Motor neuron (in vitro differentiated cells): ENCODE data around the gene CNOT8. TPM values are rescaled to one million over a fixed set of nuclear protein-coding genes. Genes with fewer than 3 reads are reported as not detected.
A peak's percentile ranks its signal among the peaks of the same experiment; 100 is the strongest.

Experiments used
- ATAC-seq, 8 experiments: fragments of 200-7000 bp; cut with Tn5 transposase; replicated peaks in 6 of 8; 2 replicates each; pipeline ENCODE4 v1.8.0; 2021; ENCODE audit warnings: mild to moderate bottlenecking in 8 of 8, moderate library complexity in 8 of 8
- H3K27ac ChIP-seq, 2 donors: fragments of 250-450 bp; sonication (Bioruptor Pico); 2 replicates each; pipeline ENCODE4 v1.9.0; 2021; ENCODE audit warnings: antibody characterized with exemption in 2 of 2, mild to moderate bottlenecking in 2 of 2, moderate library complexity in 1 of 2
- H3K4me1 ChIP-seq, 2 donors: fragments of 250-450 bp; sonication (Bioruptor Pico); replicated peaks in 1 of 2; 2 replicates each; pipeline ENCODE4 v1.6.1; 2021; ENCODE audit warnings: antibody characterized with exemption in 2 of 2, mild to moderate bottlenecking in 2 of 2, moderate library complexity in 1 of 2
- H3K4me3 ChIP-seq, 5 donors: fragments of 250-450 bp; sonication (Bioruptor Pico); 2 replicates each; pipeline ENCODE4 v1.9.0; 2021; ENCODE audit warnings: antibody characterized with exemption in 5 of 5, mild to moderate bottlenecking in 5 of 5, moderate library complexity in 4 of 5
- WGBS, 10 experiments: fragments of 450-650 bp; shearing (Covaris generic); methylation state at CpG; one replicate each; pipeline ENCODE4 v1.0.0; 2022; 5-methylcytosine and 5-hydroxymethylcytosine counted together
- in situ Hi-C, 9 experiments: fragments of 400-800 bp; cut with MboI; loops; one replicate each; pipeline ENCODE4 v1.15.0; 2021; ENCODE audit warnings: low sequenced_read_pairs in 9 of 9, low pct_unique_long_range_greater_than_20kb in 2 of 9; ENCODE audit not compliant: unreplicated experiment in 9 of 9
- total RNA-seq, 8 experiments: library from RNA; unstranded; fragments of 300-600 nt; gene quantifications; 2 replicates each; pipeline versions ENCODE4 v1.2.3 to v1.2.4, GENCODE V29; 2022

CNOT8 gene
- total RNA-seq, 8 experiments from 2014 or later = 39.3 to 60.2 (median 43.0) TPM

DNA sequence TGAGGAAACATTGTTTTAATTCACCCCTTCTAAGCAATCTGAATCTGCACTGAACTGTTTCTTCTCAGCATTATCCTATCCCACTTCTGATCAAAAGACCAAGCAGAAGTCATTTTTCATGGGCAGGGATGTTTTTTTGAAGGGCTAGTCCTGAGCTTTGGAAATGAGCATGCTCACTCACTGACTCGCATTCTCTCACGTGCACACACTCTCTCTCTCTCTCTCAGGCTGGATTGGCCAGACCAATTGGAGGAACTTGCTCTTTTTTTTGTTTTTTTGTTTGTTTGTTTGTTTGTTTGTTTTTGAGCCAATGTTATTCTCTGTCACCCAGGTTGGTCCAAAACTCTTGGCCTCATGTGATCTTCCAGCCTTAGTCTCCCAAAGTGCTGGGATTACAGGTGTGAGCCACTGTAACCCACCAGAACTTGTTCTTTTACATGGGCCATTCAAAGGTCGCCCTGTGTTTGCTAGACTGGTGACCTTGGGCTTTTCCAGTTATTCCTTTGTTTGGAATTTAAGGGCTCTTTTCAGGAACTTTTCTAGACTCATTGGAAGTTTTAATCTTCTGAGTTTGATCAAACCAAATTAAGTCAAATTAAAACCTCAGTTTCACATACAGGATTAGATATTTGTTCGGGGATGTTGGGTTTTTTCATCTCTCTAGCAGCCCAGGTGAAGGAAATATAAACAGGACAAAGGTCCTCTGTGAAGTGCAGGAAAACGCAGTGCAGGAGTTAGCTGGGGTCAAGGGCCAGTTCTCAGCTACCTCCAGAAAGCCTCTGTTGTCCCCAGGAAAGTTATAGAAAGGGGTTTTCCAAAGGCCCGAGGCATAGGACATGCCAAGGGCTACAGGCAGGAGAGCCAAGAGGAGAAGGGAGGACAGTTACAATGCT lies 21.2 kb upstream of the CNOT8 start:
- Histone ChIP-seq H3K4me3 (no peak overlapping the region), H3K27ac (no peak overlapping the region), H3K4me1 (peaks cover 0 to 4% of the 10 kb centered on the region in 2 donors)
- in situ Hi-C loops = no loop called here
- ATAC-seq = no peak
- WGBS, 10 experiments = 71 to 100% (median 90%) methylated on average over 2 to 6 of the region's 6 CpGs

DNA sequence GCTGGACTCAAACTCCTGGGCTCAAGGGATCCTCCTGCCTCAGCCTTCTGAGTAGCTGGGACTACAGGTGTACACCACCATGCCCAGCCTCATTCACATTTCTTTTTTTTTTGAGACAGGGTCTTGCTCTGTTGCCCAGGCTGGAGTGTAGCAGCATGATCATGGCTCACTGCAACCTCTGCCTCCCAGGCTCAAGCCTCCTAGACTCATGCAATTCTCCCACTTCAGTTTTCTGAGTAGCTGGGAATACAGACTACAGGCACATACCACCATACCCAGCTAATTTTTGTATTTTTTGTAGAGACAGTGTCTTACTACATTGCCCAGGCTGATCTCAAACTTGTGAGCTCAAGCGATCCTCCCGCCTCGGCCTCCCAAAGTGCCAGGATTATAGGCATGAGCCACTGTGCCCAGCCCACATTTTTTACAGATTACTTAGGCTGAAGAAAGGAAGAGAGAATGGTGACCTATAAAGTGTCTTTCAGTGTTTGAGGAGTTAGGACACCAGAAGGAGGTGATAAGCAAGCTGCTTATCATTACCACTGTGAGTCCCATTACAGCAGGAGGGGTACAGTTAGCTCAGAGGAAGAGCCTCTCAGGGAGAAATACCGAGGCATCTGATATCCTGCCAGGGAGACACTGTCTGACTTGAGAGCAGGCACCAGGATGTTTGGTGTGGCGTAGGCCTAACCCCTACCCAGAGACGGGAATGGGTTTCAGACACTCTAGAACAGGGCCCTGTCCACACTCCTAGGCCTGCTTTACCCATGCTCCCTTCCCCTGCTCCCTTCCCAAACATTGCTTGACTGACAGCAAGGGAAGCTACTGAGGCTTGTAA lies 17.8 kb upstream of the CNOT8 start:
- in situ Hi-C loops = no loop called here
- H3K27ac ChIP-seq = no peak overlapping the region
- H3K4me3 ChIP-seq = no peak overlapping the region
- ATAC-seq = no peak
- H3K4me1 ChIP-seq = no peaks in the 10 kb centered on the region
- 0 to 100% (median 86%) methylated on average over 1 to 4 of the region's 6 CpGs; no CpG with 5 or more reads in 3 of the 10 experiments for WGBS, 10 experiments

DNA sequence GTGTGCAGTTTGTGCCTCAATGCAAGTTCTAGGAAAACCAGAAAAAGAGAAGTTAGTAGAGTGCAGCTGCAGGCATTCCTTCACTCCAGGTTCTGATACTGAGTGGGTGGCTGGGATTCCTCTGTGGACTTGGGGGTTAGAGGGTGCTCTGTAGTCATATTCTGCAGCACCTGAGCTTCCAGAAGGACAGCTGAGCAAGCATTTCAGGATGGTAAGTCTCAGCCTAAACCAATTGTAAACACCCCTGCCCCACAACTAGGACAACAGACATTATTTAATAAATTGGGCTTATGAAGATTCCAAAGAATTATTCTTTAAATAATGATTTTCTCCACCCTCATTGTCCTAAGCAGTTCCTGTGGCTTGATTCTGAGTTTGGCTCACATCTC lies 17.2 kb upstream of the CNOT8 start:
- Histone ChIP-seq H3K4me1 (no peaks in the 10 kb centered on the region), H3K4me3 (no peak overlapping the region), H3K27ac (no peak overlapping the region)
- ATAC-seq = no peak
- in situ Hi-C loops = no loop called here

DNA sequence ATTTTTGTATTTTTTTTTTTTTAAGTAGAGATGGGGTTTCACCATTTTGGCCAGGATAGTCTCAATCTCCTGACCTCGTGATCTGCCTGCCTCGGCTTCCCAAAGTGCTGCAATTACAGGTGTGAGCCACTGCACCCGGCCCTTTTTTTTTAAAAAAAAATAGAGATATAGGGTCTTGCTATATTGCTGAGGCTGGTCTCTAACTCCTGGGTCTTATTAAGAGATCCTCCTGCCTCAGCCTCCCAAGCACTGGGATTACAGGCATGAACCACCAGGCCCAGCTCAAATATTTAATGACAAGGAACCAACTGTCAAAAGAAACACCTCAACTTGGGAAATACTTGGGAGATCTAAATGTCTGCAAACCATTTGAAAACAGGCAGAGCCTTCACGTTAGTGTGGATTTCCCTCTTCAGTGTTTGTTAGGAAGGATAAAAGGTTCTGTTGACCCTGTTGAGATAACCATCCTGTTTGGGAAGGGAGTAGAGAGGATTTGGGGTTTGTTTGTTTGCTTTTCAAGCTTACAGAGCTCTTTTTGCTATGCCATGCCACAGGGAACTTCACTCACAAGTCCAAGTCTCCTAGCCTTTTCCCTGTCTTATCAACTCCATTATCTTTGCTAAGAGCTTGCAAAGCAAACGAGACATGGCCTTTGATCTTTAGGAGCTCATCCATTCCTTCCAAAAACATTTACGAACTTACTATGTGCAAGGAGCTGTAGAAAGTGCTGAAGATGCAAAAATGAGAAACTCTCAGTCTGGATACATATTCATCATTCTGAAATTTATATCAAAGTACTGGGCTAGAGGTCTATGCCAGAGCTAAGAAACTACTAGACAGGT lies 15.5 kb upstream of the CNOT8 start:
- H3K27ac ChIP-seq = no peak overlapping the region
- WGBS, 10 experiments = 53 to 100% (median 81%) methylated on average over 1 to 6 of the region's 6 CpGs; no CpG with 5 or more reads in 1 of the 10 experiments

DNA sequence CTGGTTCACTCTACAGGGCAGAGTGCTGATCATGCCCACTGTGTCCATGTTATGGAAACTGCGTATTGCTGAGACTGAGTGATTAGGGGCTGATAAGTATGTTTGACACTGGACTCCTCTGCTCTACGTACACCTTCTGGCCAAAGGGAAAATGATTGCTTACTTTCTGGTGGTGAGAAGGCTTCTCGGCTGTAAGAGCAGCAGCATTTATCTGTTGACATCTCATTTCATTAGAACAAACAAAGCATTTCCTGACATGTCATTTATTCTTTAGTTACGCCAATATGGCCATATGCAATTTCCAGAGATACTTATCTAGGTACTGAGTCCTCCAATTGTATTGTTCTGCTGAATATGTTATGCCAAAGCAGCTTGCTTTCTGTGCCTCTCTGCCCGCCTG lies 13.6 kb upstream of the CNOT8 start:
- peak in 2 of 8 experiments; percentile 45 to 81 for ATAC-seq
- Histone ChIP-seq H3K4me3 (no peak overlapping the region), H3K4me1 (peaks cover 0 to 1% of the 10 kb centered on the region in 2 donors), H3K27ac (no peak overlapping the region)
- 78 to 100% (median 90%) methylated on average over 2 to 5 of the region's 5 CpGs; no CpG with 5 or more reads in 1 of the 10 experiments for WGBS, 10 experiments
- in situ Hi-C loops = no loop called here

More for the DNA sequence above, 15.5 kb upstream of the CNOT8 start:
- ATAC-seq = no peak
- in situ Hi-C loops = no loop called here
- Histone ChIP-seq H3K4me3 (no peak overlapping the region), H3K4me1 (no peaks in the 10 kb centered on the region)

DNA sequence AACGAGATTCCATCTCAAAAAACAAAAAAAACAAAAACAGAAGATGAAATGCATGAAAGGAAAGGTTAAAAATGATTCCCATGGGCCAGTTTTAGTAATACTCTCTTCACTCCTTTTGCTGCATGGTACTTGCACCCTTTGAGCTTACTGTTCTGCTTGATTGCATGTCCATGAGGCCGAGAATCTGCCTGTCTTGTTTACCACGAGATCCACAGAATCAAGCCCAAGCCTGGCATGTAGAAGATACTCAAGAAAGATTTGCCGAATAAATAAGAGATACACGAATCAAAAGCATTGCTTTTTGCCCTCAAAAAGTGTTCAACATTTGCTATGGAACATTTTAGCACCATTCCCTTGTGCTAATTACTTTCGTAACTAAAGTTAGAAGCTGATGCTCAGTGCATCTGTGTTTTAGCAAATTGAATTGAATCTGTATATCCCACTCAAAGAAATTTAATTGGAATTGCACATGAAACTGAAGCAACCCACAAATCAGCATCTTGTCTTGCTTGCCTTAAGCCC lies 9.1 kb upstream of the CNOT8 start:
- Histone ChIP-seq H3K4me3 (no peak overlapping the region), H3K27ac (no peak overlapping the region), H3K4me1 (peaks cover 6 to 14% of the 10 kb centered on the region in 2 donors)
- in situ Hi-C loops = no loop called here
- ATAC-seq = no peak
- WGBS, 10 experiments = 18 to 100% (median 79%) methylated on average over 1 to 6 of the region's 6 CpGs; no CpG with 5 or more reads in 1 of the 10 experiments

DNA sequence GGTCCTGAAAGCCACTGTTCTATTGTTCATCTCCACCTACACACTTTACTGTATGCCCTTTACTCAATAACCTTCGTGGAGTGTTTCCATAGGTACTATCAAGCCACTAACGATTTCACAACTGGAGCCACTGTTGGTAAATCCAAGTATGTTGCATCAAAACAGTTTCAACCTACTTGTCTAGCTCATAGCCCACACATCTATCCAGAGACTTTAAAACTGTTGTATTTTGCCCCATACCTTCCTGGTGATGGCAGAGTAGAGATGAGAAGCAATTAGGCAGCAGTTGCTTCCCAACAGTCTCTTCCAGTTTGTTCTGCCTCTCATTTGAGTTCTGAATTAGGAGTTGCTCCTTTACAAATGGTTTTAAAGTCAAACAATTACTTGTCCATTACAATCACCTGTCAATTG lies 8.6 kb upstream of the CNOT8 start:
- in situ Hi-C loops = no loop called here
- peak overlapping the region in 1 of 2 donors; percentile 54 for H3K27ac ChIP-seq
- H3K4me1 ChIP-seq = peaks cover 6 to 14% of the 10 kb centered on the region in 2 donors
- H3K4me3 ChIP-seq = peak overlapping the region in 3 of 5 donors; percentile 17 to 29 (median 28)
- ATAC-seq = peak; percentile 21 to 49 (median 41)
- 6 to 80% (median 52%) methylated on average over 1 to 2 of the region's 2 CpGs; no CpG with 5 or more reads in 4 of the 10 experiments for WGBS, 10 experiments

DNA sequence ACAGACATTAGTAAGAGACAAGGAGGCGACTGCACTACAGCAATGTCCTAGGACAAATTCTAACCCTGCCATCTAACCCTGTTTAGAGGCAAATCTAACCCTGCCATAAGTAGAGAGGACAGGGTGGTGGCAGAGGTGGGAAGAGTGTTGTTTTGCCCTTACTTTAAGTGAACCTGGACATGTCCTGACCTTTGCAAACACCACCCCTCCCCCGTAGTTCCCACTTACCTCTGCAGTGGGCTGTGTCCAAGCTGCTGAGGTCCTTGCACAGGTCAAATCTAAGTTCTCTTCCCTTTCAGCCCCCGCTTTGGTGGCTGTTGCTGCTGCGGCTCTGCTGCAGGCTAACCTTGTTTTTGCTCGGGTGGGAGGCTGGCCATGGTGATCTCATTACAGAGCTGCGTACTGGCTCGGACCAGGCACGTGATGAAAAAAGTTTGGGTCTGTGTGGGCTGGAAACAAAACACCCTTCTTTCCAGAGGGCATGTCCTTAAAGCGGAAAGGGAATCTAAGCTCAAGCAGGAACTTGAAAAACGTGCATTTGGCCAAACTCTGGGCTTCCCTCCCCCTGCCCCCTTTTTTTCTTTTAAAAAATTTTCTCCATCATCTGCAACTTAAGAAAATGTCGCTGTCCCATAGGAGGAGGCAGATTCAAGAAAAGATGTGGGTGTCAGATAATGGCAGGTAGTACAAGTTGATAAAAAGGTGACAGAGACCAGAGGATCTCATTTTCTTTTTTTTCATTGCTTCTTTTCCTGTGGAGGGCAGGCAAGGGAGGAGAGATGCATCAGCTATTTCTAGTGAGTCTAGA lies 8.0 kb upstream of the CNOT8 start, which contains the start of gene FAXDC2:
TSS of gene FAXDC2 (minus strand) at position 349 of the 808 bp plus-strand sequence. CDS start 12,425 bp downstream, outside the sequence.
- H3K27ac ChIP-seq = peak within 1 kb of the TSS in 1 of 2 donors; percentile 54
- WGBS, 10 experiments = 0 to 60% (median 14%) methylated on average over 1 to 9 of the region's 11 CpGs; no CpG with 5 or more reads in 1 of the 10 experiments
- in situ Hi-C loops = no loop called here
- peaks cover 6 to 14% of the 10 kb centered on the region in 2 donors for H3K4me1 ChIP-seq
- H3K4me3 ChIP-seq = peak within 1 kb of the TSS; percentile 6 to 29 (median 27)
- ATAC-seq = peak; percentile 95 to 98 (median 96)

DNA sequence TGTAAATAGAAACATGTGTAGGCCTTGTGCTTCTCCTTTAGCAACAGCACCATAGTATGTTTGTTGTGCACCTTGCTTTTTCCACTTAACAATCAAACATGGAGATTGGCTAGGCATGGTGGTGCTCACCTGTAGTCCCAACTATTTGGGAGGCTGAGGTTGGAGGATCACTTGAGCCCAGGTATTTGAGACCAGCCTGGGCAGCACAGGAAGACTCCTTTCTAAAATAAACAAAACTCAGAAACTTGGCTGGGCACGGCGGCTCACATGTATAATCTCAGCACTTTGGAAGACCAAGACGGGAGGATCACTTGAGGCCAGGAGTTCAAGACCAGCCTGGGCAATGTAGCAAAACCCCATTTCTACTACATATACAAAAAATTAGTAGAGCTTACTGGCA lies 7.1 kb upstream of the CNOT8 start:
- 83 to 100% (median 98%) methylated on average over 1 to 3 of the region's 3 CpGs; no CpG with 5 or more reads in 6 of the 10 experiments for WGBS, 10 experiments
- Histone ChIP-seq H3K4me3 (no peak overlapping the region), H3K4me1 (peaks cover 9 to 14% of the 10 kb centered on the region in 2 donors), H3K27ac (no peak overlapping the region)
- in situ Hi-C loops = no loop called here
- ATAC-seq = no peak

DNA sequence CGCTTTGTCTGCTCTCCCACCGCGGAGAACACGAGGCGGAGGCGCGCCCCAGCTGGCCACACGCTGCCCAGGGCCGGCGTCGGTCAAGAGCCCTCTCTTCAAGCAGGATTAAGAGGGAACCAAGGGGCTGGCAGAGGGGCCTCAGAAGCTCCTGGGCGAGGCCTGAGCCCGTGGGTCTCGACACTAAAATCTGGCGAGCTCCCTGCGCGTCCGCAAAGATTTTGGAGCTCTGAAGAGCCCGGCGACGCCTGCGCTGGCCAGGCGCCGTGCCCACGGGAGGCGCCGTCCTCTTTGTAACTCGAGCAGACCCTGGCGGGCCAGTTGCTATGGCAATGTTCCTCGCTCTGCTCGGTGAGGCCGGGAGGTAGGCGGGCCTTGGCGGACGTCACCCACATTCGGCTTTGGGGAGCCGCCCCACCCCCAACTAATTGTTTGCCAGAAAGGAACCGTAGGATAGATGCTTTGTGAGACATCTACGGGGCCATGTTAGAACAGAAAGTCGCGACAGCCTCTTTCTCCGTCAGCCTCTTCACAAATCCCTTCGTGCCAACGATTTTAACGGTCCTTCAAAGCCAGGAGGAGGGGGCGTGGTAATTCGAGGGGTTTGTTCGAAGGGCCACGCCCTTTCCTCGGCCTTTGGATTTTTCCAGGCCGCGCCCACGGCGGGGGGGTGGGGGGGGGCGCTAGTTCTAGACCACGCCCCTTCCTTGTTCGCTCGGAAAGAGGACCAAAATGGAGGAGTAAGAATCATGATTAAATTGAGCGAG lies 714 bp upstream of the CNOT8 start:
- in situ Hi-C loops = no loop called here
- ATAC-seq = peak; percentile 72 to 85 (median 82)
- peaks cover 8 to 15% of the 10 kb centered on the region in 2 donors for H3K4me1 ChIP-seq
- WGBS, 10 experiments = 0 to 3% (median 0%) methylated on average over 2 to 8 of the region's 59 CpGs; no CpG with 5 or more reads in 5 of the 10 experiments
- peak overlapping the region; percentile 63 to 94 (median 85) for H3K4me3 ChIP-seq
- peak overlapping the region; percentile 96 to 98 for H3K27ac ChIP-seq
